Forelimb muscle (tissue), 1 donor: ENCODE data around the gene ATAD5. TPM values are rescaled to one million over a fixed set of nuclear protein-coding genes. Genes with fewer than 3 reads are reported as not detected.
"Not testable (repeated sequence)": the region's sequence is repeated elsewhere in the genome, so short reads cannot be mapped to it uniquely, and the experiment has no call there.

ENCODE experiments used
- DNase-seq: peaks from one replicate; pipeline ENCODE4 v3.0.0-alpha.2; 2013; ENCODE audit warnings: low read depth
- polyA plus RNA-seq: library from polyadenylated mRNA; unstranded; fragments of 120-200 nt; gene quantifications from one replicate; pipeline ENCODE4 v1.2.1, GENCODE V29; 2013; ENCODE audit not compliant: insufficient read length

ATAD5 gene
- polyA plus RNA-seq, 1 donor: 2.9 TPM

GRCh38 chr17:30908717-30909420 is 77.1 kb downstream of the ATAD5 start:
- DNase-seq: no peak

DNA sequence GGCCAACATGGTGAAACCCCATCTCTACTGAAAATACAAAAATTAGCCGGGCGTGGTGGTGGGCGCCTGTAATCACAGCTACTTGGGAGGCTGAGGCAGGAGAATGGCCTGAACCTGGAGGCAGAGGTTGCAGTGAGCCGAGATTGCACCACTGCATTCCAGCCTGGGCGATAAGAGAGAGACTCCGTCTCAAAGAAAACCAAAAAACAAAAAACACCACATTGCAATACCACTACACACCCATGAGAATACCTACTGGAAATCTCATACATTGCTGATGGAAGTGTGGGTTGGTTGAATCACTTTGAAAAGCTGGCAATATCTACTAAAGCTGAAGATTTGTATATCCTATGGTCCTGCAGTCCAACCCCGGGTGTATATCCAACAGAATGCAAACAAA is 78.4 kb downstream of the ATAD5 start:
- DNase-seq: not testable (repeated sequence)

GRCh38 chr17:30913955-30914354 is 82.2 kb downstream of the ATAD5 start:
- DNase-seq: no peak

DNA sequence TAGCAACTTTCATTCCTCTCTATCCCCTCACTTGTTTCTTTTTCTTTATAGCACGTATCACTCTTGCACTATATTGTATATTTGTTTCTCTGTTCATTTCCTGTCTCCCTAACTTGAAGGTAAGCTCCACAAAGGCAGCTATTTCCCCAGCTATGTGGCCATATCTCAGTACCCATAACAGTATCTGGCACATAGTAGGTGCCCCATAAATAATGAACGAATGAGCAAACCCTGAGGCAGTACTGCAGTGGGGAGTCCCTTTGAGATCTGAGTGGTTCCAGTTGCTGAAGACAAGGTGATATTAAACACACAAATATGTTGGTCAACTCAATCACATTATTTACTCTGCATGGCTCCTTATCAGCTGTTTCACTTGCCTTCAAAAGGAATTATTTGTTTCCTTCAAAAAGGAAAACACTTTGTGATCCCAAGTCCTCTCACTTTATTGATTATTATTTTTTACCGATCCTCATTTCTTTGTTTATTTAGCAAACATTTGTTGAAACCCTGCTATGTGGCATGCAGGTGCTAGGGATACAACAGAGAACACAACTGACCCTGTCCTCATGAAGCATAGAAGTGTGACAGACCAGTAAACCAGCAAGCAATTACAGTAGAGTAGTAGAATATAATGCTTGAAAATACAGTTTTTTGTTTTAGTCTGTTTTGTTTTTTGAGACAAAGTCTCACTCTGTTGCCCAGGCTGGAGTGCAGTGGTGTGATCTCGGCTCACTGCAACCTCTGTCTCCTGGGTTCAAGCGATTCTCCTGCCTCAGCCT is 84.3 kb downstream of the ATAD5 start:
- DNase-seq: no peak

DNA sequence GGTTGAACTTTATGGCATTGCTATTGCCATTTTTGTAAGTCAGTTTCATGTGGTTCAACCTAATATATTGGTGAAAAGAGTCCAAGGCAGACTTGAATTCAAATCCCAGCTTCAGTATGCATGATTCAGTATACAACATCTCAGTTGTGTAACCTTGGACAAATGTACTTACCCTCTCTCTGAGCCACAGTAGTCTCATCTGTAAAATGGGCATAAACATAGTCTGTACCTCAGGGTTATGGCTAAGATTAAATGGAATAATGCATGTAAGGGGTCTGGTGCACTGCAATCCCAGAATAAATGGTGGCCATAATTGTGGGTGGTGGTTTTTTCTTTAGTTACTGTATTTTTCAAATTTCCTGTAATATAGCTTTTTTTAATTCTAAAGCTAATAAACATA is 85.3 kb downstream of the ATAD5 start:
- DNase-seq: no peak

- no peak for DNase-seq
These were observed 88.5 kb downstream of the ATAD5 start for GRCh38 chr17:30920282-30920681.

- no peak for DNase-seq
These were observed 89.1 kb downstream of the ATAD5 start for GRCh38 chr17:30920683-30921543.

- no peak for DNase-seq
These were observed 89.9 kb downstream of the ATAD5 start, which contains the start of gene ADAP2 for GRCh38 chr17:30921544-30922196. TSS of gene ADAP2 (plus strand) at chr17:30921945. CDS start at chr17:30922015, 70 bp downstream.

GRCh38 chr17:30922235-30923030 is 90.7 kb downstream of the ATAD5 start:
- no peak for DNase-seq

- no peak for DNase-seq
These were observed 92.6 kb downstream of the ATAD5 start for GRCh38 chr17:30924341-30924740.

DNA sequence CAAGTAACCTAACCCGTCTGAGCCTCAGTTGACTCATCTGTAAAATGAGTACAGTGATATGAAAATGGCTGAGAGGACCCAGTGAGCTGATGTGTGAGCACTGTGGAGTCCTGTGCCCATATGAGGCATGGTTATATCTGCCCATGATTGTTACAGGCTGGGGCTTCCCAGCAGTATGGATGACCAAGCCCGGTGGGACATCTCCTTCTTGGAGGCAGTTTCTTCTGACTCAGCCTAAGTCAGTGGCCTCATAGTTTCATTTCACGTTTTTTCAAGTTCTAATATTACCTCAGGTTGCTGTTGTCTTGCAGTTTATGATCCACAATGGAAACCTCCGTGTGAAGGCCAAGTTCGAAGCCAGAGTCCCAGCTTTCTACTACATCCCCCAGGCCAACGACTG is 94.8 kb downstream of the ATAD5 start:
- DNase-seq: no peak

DNA sequence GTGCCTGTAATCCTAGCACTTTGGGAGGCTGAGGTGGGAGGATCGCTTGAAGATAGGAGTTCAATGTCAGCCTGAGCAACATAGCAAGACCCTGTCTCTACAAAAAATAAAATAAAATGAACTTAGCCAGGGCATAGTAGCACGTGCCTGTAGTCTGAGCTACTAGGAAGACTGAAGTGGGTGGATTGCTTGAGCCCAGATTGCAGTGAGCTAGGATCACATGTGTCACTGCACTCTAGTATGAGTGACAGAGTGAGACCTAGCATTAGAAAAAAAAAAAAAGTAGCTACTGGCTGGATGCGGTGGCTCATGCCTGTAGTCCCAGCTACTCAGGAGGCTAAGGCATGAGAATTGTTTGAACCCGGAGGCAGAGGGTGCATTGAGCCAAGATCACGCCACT is 96.0 kb downstream of the ATAD5 start:
- no peak for DNase-seq

DNA sequence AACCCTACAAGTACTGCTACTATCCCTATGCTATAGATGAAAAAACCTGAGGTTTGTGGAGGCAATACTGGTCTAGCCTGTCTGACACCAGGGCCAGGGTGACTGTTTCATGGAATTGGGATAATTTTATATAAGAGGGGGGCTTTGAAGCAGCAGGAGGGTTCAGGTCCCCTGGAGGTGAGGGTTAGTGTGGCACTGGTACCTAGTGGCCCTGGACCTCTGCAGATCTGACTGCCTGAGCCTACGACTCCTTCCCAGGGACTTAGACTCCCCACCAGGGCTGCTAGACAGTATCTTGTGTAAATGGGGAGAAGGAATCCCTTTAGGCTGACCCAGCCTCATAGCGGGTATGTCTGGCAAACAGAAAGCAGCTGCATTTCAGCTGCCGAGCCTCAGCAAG is 96.8 kb downstream of the ATAD5 start:
- DNase-seq: no peak

DNA sequence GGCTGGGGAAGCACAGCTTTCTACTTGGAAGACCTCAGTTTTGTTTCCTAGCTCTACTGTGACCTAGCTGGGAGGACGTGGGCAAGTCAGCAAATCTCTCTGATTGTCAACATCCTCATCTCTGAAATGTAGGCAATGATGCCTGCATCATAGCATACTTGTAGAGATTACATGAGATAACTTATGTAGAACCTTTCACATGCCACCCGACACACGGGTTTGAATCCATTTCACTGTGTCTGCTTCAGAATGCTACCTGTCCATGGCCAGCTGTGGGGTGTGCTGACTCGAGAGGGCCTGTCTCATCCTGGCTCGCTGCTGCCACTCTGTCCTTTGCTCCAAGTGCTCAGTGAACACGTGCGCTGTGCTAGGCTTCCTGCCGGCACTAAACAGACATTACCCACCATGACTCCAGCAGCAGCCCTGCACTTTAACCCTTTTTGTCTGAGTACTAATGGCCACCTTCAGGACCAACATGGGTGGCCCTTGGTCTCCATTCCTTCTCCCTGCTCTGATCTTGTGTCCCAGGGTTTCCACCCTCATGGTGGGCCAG is 97.4 kb downstream of the ATAD5 start:
- no peak for DNase-seq

- DNase-seq: not testable (repeated sequence)
These were observed 98.1 kb downstream of the ATAD5 start for GRCh38 chr17:30929861-30930260.

DNA sequence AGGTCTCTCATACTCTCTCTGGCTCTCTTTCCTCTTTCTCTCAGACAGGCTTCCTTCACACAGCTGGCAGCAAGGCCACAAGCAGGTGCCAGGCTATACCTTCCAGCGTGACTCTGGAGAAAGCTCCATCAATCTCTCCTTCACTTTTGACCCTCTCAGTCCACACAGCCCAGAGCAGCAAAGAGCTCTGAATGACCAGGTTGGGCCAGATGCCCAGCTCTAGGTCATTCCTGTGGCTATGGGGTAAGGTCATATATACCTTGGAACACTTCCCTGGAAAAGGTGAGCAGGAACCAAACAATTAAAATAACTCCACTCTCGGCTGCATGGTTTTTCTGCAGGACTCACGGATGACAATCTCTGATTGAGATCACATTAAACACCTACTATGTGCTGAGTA is 98.7 kb downstream of the ATAD5 start:
- no peak for DNase-seq

DNA sequence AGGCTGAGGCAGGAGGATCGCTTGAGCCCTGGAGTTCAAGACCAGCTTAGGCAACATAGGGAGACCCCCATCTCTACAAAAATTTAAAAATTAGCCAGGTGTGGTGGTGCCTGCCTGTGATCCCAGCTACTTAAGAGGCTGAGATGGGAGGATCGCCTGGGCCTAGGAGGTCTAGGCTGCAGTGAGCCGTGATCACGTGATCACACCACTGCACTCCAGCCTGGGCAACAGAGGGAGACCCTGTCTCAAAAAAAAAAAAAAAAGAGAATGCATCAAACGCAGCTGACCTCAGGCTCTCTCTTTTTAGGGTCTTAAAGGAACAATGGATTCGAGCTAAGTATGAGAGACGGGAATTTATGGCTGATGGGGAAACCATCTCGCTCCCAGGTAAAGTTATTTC is 99.8 kb downstream of the ATAD5 start:
- DNase-seq: not testable (repeated sequence)

DNA sequence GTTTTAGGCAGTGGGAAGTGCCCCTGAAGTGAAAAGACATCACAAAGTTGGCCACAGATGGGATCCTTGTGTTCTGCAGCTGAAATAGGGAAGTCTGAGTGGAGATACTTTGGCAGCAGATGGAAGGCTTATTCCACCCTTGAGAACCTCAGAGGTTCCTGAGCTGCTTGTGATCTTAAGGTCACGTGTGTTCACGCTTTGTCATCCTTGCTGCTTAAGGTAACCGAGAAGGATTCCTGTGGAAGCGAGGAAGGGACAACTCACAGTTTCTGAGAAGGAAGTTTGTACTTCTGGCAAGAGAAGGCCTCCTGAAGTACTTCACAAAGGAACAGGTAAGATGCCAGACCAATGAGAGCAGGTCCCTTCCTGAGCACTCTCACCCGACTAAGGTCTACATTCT is 102.2 kb downstream of the ATAD5 start:
- no peak for DNase-seq

- DNase-seq: no peak
These were observed 107.4 kb downstream of the ATAD5 start for GRCh38 chr17:30939051-30939689.
